Stimulated activated CD8-positive, alpha-beta memory T cell treated with anti-CD3 and anti-CD28 coated beads, Interleukin-7, amount 100 ng/mL, for 24 hours (primary cell): ENCODE measurements around the gene DNMT3L.
"Not testable (repeated sequence)": the region's sequence is repeated elsewhere in the genome, so short reads cannot be mapped to it uniquely, and the experiment has no call there.

ENCODE experiments used
- DNase-seq: peaks from one replicate; pipeline ENCODE4 v3.0.0-alpha.2; 2020; ENCODE audit warnings: low read depth

DNMT3L gene

DNA sequence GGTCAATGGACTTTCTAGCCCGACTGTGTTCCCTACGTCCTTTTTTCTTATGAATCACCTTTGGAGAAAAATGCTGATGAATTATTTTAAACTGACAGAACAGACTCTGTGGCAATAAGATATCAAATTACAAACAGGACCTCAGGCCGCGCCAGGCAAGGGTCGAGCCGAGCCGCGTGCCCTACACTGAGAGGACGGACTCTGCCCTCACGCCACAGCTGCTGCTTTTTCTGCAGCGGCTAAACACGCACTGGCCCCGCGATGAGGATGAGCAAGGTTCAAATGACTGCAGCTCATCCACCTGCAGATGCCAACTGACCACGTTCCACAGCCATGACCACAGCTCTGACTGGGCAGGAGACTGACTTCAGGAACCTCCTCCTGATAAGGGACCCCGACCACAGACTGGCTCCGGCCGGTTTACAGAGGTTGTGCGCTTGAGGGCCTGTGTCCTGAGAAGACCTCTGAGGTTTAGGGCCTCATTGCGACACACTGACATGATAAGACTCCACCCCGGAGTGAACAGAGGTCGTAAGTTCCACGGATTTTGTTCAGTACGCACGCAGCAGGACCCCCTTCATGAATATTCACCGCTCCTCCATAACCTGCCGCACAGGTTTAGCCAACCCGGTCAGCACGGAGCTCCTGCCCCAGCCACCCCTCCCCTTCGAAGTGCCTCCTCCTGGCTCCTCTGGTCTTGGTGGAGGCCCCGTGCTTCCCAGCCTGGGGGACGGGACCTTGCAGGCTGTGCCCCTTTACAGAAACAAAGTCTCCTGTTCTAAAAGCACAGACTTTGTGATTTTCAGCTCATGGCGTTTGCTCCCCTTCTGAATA, 12.3 kb downstream of the DNMT3L start:
- DNase-seq = not testable (repeated sequence)

- DNase-seq = not testable (repeated sequence)
Measured at GRCh38 chr21:44247904-44248303, 13.8 kb downstream of the DNMT3L start.

DNA sequence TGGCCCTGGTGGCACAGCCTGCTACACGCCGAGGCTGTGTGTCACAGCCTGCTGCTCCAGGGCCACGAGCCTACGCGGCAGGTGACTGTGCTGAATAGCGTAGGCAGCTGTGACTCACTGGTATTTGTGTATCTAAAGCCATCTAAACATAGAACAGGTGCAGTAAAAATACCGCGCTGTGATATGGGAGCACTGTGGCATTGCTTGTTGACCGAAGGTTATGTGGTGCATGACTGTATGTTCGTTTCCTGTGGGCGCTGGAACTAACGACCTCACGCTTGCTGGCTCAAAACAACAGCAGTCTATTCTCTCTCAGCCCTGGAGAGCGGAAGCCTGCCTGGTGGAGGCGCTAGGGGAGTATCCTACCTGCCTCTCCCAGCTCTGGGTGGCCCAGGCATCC, 17.7 kb downstream of the DNMT3L start:
- not testable (repeated sequence) for DNase-seq

GRCh38 chr21:44241281-44241680, 20.4 kb downstream of the DNMT3L start:
- not testable (repeated sequence) for DNase-seq

DNA sequence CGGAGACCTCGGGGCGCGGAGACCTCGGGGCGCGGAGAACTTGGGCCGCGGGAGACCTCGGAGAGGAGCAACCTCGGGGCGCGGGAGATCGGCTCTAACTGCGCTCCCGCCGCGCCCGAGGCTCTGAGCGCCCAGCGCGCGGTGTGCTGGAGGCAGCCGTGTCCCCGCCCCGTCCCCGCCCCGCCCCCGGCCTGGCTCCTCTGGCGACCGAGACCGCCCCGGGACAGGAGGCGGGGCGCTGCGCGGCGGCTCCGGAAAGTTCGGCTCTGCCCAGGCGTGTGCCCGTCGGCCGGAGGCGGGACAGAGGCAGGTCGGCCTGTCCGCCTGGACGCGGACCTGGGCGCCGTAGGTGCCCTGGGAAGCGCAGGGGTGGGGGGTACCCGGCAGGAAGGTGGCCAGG, 20.9 kb downstream of the DNMT3L start, which contains the start of gene ICOSLG:
Gene ICOSLG (minus strand): TSS at position 102 of the 400 bp plus-strand sequence. CDS start 126 bp downstream, outside the sequence.
- not testable (repeated sequence) for DNase-seq

- not testable (repeated sequence) for DNase-seq
Measured at GRCh38 chr21:44240353-44240752, 21.3 kb downstream of the DNMT3L start.

- not testable (repeated sequence) for DNase-seq
Measured at GRCh38 chr21:44229561-44229960, 32.1 kb downstream of the DNMT3L start.

DNA sequence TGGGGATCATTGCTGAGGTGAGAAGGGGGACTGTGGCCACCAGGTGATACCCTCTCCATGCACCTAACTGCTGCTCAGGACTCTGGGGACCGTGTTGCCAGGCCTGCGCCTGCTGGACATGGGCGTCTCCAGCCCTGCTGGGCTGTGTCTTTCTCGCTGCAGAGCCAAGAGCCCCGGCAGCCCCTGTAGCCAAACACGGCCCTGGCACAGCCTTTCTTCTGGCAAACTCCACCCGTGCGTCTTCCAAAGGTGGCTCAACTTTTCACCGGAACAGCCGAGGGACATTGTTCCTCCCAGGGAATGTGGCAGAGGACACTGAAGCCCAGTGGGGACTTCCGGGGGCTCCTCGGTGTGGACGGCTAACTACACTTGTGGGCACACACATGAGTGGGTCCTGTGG, 33.6 kb downstream of the DNMT3L start:
- DNase-seq = not testable (repeated sequence)

DNA sequence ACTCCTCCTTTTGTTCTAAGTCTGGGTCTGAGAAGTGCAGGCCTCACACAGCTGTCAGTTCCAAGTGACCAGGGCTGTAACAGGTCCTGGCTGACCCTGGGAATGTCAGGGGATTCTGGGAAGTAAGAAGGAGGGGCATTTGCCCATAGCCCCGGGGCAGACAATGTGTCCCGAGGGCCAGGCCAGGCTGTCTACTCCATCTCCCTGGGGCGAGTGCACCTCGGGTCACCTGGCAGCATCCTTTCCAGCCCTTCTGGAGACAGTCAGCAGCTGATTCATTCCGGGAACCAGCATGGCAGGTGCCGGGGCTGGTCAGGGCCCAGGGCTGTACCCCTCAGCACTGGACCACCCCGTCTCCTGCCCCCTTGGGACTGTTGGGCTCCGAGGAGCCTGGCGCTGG, 34.1 kb downstream of the DNMT3L start:
- DNase-seq = not testable (repeated sequence)

DNA sequence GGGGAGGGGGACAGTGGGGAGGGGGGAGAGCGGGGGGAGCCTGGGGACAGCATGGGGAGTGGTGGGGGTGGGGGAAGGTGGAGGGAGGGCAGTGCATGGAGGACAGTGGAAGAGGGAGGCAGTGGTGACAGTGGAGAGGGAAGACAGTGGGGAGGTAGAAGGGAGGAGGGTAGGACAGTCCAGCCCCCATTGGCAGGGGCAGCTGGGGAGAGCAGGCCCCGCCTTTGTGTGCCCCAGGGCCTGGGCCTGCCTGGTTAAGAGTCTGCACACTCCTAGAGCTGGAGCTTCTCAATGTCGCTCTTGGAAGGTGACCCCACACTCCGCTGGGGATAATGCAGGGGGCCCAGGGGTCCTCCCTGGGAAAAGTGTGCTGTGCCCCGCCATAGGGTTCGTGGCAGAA, 36.1 kb downstream of the DNMT3L start:
- not testable (repeated sequence) for DNase-seq

DNA sequence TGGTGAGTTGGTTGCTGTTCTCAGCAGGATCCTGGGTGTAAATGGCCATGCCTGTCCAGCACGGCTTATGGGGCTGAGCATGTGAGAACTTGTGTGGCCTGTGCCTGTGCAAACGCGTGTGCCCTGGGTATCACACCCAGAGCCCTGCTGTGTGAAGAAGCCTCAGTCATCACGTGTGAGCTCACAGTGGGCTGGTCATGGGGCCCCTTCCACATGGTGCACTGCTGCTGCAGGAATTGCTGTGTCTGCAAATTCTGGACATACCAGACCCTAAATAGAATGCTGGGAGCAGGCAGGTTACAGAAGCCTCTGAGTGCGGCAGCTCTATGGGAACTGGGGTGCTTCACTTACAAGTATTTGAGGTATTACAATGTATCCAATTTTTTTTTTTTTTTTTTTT, 38.4 kb downstream of the DNMT3L start:
- not testable (repeated sequence) for DNase-seq

- not testable (repeated sequence) for DNase-seq
Measured at GRCh38 chr21:44220674-44221073, 41.0 kb downstream of the DNMT3L start.

GRCh38 chr21:44218461-44218860, 43.2 kb downstream of the DNMT3L start:
- DNase-seq = not testable (repeated sequence)

DNA sequence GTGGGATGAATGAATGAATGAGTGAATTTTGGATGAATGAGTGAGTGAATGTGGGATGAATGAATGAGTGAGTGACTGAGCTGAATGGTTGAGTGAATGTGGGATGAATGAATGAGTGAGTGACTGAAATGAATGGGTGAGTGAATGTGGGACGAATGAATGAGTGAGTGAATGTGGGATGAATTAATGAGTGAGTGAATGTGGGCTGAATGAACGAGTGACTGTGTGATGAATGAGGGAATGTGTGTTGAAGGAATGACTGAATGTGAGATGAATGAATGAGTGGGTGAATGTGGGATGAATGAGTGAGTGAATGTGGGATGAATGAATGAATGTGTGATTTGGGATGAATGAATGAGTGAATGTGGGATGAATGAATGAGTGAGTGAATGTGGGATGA, 49.7 kb downstream of the DNMT3L start:
- DNase-seq = not testable (repeated sequence)

DNA sequence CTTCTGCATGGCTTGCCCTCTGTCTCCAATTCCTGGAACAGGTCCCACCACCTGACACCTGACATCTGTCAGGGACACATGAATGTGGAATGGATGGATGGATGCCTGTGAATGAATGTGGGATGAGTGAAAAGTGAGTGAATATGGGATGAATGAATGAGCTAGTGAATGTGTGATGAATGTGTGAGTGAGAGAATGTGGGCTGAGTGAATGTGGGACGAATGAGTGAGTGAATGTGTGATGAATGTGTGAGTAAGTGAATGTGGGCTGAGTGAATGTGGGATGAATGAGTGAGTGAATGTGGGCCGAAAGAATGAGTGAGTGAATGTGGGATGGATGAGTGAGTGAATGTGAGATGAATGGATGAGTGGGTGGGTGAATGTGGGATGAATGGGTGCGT, 50.1 kb downstream of the DNMT3L start:
- DNase-seq = not testable (repeated sequence)

GRCh38 chr21:44207860-44208646, 53.6 kb downstream of the DNMT3L start:
- DNase-seq = not testable (repeated sequence)

- DNase-seq = not testable (repeated sequence)
Measured at GRCh38 chr21:44206698-44207676, 54.7 kb downstream of the DNMT3L start.

GRCh38 chr21:44206187-44206586, 55.5 kb downstream of the DNMT3L start:
- not testable (repeated sequence) for DNase-seq

DNA sequence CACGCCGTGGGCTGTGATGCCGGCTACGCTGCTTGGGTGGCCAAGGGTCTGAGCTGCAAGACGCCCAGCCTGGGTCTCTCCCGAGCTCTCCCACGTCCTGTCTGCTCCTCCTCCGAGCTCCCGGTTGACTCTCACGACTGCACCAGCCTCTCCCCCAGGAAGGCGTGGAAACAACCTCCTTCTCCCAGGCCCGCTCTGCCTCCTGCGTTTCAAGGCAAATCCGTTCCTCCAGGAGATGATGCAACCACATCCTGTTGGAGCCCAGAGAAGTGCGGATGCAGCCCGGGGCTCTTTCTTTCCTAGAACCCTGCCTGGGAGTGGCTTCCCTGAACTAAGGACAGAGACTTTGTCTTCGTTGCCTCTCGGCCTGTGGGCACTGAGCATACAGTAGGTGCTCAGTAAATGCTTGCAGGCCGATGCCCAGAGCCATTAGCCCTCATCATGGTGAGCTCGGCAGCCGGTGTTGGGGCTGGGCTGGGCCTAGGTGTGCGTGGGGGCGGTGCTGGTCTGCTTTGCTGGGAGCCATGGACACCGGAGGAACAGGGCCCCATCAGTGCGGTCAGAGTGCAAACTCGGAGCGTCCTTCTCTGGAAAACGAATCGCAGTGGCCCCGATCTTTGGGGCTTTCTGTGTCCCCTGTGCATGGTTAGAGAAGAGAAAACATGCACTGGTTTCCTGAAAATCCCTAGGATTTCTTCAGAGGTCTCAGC, 59.0 kb downstream of the DNMT3L start:
- DNase-seq = not testable (repeated sequence)

DNA sequence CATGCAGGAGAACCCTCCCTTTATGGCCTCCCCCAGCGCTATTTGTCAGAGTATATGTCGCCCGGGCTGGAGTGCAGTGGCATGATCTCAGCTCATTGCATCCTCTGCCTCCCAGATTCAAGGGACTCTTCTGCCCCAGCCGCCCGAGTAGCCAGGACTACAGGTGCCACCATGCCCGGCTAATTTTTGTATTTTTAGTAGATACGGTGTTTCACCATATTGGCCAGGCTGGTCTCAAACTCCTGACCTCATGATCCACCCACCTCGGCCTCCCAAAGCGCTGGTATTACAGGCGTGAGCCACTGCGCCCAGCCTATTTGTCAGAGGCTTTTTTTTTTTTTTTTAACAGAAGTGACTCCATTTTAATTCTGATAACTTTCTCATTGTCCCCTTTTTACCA, 61.7 kb downstream of the DNMT3L start:
- DNase-seq = not testable (repeated sequence)

- DNase-seq = no peak
Measured at GRCh38 chr21:44199448-44199847, 62.2 kb downstream of the DNMT3L start.
